ENCODE results near the gene TEAD3. TPM values are rescaled to one million over a fixed set of nuclear protein-coding genes. Genes with fewer than 3 reads are reported as not detected.
A peak's percentile ranks its signal among the peaks of the same experiment; 100 is the strongest.

TEAD3 gene
- total RNA-seq, 1 experiment from 2014 or later, result 27.0 TPM

GRCh38 chr6:35488517-35488862 lies 8.4 kb downstream of the TEAD3 start:
- Histone ChIP-seq H2BK15ac (ENCODE audit: low read depth, low read length) (no peak overlapping the region), H3K18ac (ENCODE audit: insufficient read length, low read depth, low read length) (no peak overlapping the region), H3K9me3 (ENCODE audit: control insufficient read depth, low read depth, low read length) (no peaks in the 10 kb centered on the region), H4K20me1 (ENCODE audit: control insufficient read depth, insufficient read depth, insufficient read length) (peaks cover 1% of the 10 kb centered on the region), H2BK20ac (ENCODE audit: low read depth, low read length, poor library complexity, severe bottlenecking) (no peak overlapping the region), H3K4me2 (ENCODE audit: insufficient read depth, insufficient read length, low read length) (no peak overlapping the region), H2AK5ac (ENCODE audit: insufficient read length, low read length) (no peak overlapping the region), H3K23ac (ENCODE audit: insufficient read length, low read depth, low read length) (no peak overlapping the region), H4K8ac (replicated peaks; ENCODE audit: insufficient read length, low read depth, low read length) (no peak overlapping the region), H3T11ph (ENCODE audit: low read length) (no peak overlapping the region), H2BK12ac (ENCODE audit: insufficient read length, low read depth, low read length) (no peak overlapping the region), H3K4me1 (ENCODE audit: insufficient read depth, low read length) (peaks cover 20% of the 10 kb centered on the region; the same call in 1 of the 2 replicates), H4K91ac (ENCODE audit: insufficient read length, low read depth, low read length) (no peak overlapping the region), H2BK120ac (ENCODE audit: low read depth, low read length, poor library complexity, severe bottlenecking) (no peak overlapping the region), H3K27ac (ENCODE audit: insufficient read length, low read depth, low read length) (no peak overlapping the region), H4K5ac (ENCODE audit: insufficient read length, low read depth, low read length) (no peak overlapping the region), H3K27me3 (ENCODE audit: insufficient read depth, low read length) (no peaks in the 10 kb centered on the region), H3K14ac (ENCODE audit: insufficient read depth, low read length) (no peak overlapping the region), H3K79me1 (ENCODE audit: insufficient read depth, low read depth, low read length, poor library complexity, severe bottlenecking) (no peaks in the 10 kb centered on the region), H3K4ac (ENCODE audit: low read depth, low read length) (no peak overlapping the region), H3K56ac (ENCODE audit: insufficient read length, low read depth, low read length) (no peak overlapping the region), H2BK5ac (ENCODE audit: insufficient read length, low read length) (no peak overlapping the region), H3K9ac (ENCODE audit: extremely low read depth, insufficient read length, low read length) (no peak overlapping the region), H2AFZ (ENCODE audit: low read length) (no peak overlapping the region), H3K79me2 (ENCODE audit: insufficient read depth, low read length) (no peaks in the 10 kb centered on the region; the same call in 1 of the 2 replicates), H3K23me2 (ENCODE audit: insufficient read length, low read depth, low read length, poor library complexity, severe bottlenecking) (peaks cover 22% of the 10 kb centered on the region)
- DNase-seq, result no peak
- Mint-ChIP-seq H3K9me3 (no peaks in the 10 kb centered on the region; a peak in 1 of 5 replicates), H3K4me3 (no peak overlapping the region), H3K27me3 (ENCODE audit: low read depth) (peaks cover 2% of the 10 kb centered on the region), H3K27ac (peak overlapping the region; percentile 53 to 77 (median 75); a peak in 4 of 7 replicates), H3K36me3 (ENCODE audit: insufficient read depth in 1 of 3, low read depth in 3 of 3) (peaks cover 0 to 9% (median under 1%) of the 10 kb centered on the region in 3 experiments; a peak in 3 of 7 replicates), H3K4me1 (peaks cover 69 to 77% of the 10 kb centered on the region in 2 experiments)
- WGBS (ENCODE audit: extremely low coverage, insufficient read length, low lambda C conversion rate), result no CpG with 5 or more reads among the region's 9 CpGs
- no peak for TF ChIP-seq CTCF (conservative IDR thresholded peaks at IDR 0.05)
